ENCODE data around the gene PCSK5.

PCSK5 gene

GRCh38 chr9:75967556-75967955 is 77.1 kb downstream of the PCSK5 start:
- DNase-seq = no peak

GRCh38 chr9:75974016-75974766 is 83.7 kb downstream of the PCSK5 start:
- DNase-seq = no peak

- DNase-seq = no peak
These were observed 84.6 kb downstream of the PCSK5 start for GRCh38 chr9:75975071-75975470.

GRCh38 chr9:75976549-75976948 is 86.1 kb downstream of the PCSK5 start:
- no peak for DNase-seq

GRCh38 chr9:75979362-75979761 is 88.9 kb downstream of the PCSK5 start:
- DNase-seq = peak; percentile 49

- no peak for DNase-seq
These were observed 93.0 kb downstream of the PCSK5 start for GRCh38 chr9:75983319-75984045.

- no peak for DNase-seq
These were observed 95.0 kb downstream of the PCSK5 start for GRCh38 chr9:75985515-75985914.

GRCh38 chr9:75988663-75989062 is 98.2 kb downstream of the PCSK5 start:
- DNase-seq = no peak

- DNase-seq = no peak
These were observed 99.7 kb downstream of the PCSK5 start for GRCh38 chr9:75990156-75990555.

- no peak for DNase-seq
These were observed 100.3 kb downstream of the PCSK5 start for GRCh38 chr9:75990576-75991304.

- DNase-seq = no peak
These were observed 102.2 kb downstream of the PCSK5 start for GRCh38 chr9:75992482-75993206.

GRCh38 chr9:75993434-75993833 is 103.0 kb downstream of the PCSK5 start:
- no peak for DNase-seq

- no peak for DNase-seq
These were observed 104.6 kb downstream of the PCSK5 start for GRCh38 chr9:75995066-75995465.

- no peak for DNase-seq
These were observed 106.3 kb downstream of the PCSK5 start for GRCh38 chr9:75996726-75997125.

GRCh38 chr9:75997206-75997605 is 106.7 kb downstream of the PCSK5 start:
- DNase-seq = no peak

- DNase-seq = no peak
These were observed 107.8 kb downstream of the PCSK5 start for GRCh38 chr9:75998096-75998780.

GRCh38 chr9:76001459-76001858 is 111.0 kb downstream of the PCSK5 start:
- no peak for DNase-seq

- DNase-seq = no peak
These were observed 112.6 kb downstream of the PCSK5 start for GRCh38 chr9:76003041-76003440.

GRCh38 chr9:76004526-76004925 is 114.1 kb downstream of the PCSK5 start:
- no peak for DNase-seq

- DNase-seq = no peak
These were observed 117.5 kb downstream of the PCSK5 start for GRCh38 chr9:76007935-76008334.

GRCh38 chr9:76013809-76014208 is 123.3 kb downstream of the PCSK5 start:
- peak; percentile 73 for DNase-seq

- no peak for DNase-seq
These were observed 127.8 kb downstream of the PCSK5 start for GRCh38 chr9:76018235-76018634.

All from OCI-M1 (cell line).